Measurements from ENCODE around the gene TFDP1. TPM values are rescaled to one million over a fixed set of nuclear protein-coding genes. Genes with fewer than 3 reads are reported as not detected.

Gene TFDP1
- total RNA-seq, 4 donors from 2014 or later, result 48.0 to 84.2 (median 53.9) TPM

GRCh38 chr13:113565526-113566226 lies 18.9 kb upstream of the TFDP1 start:
- no peak for DNase-seq
- WGBS, 2 donors, result 90 to 96% methylated on average over 14 to 20 of the region's 26 CpGs
- TF ChIP-seq, protein P1, sequence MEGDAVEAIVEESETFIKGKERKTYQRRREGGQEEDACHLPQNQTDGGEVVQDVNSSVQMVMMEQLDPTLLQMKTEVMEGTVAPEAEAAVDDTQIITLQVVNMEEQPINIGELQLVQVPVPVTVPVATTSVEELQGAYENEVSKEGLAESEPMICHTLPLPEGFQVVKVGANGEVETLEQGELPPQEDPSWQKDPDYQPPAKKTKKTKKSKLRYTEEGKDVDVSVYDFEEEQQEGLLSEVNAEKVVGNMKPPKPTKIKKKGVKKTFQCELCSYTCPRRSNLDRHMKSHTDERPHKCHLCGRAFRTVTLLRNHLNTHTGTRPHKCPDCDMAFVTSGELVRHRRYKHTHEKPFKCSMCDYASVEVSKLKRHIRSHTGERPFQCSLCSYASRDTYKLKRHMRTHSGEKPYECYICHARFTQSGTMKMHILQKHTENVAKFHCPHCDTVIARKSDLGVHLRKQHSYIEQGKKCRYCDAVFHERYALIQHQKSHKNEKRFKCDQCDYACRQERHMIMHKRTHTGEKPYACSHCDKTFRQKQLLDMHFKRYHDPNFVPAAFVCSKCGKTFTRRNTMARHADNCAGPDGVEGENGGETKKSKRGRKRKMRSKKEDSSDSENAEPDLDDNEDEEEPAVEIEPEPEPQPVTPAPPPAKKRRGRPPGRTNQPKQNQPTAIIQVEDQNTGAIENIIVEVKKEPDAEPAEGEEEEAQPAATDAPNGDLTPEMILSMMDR (IDR thresholded peaks at IDR 0.05), result no peak
- TF ChIP-seq POLR2A (IDR thresholded peaks at IDR 0.05), result no peak
- Histone ChIP-seq H3K4me1 (no peaks in the 10 kb centered on the region), H3K27me3 (no peaks in the 10 kb centered on the region), H3K9me3 (no peaks in the 10 kb centered on the region), H3K4me3 (replicated peaks in 1 of 3) (no peak overlapping the region), H3K36me3 (no peaks in the 10 kb centered on the region), H3K27ac (no peak overlapping the region)
- intact Hi-C loops (cut with DNase I), result loop anchor here (10.0 kb wide), 1 partner anchor 71 kb away; the partner anchor contains the start of gene DCUN1D2

DNA sequence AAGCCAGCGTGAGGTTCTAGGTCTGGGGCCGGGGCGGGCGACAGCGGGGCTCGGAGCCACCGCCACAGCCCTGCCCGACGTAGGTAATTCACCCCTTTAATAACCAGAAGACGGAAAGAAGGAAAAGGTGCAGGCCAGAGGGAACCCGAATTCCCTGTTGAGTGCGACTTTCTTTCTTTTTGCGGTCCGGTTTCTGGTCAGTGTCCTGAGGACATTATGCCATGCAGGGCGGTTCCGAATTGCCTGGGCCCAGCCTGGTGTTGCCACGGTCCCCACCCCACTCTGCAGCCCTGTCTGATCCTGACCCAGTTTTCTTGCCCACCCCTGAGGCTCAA lies 18.4 kb upstream of the TFDP1 start:
- Histone ChIP-seq H3K4me3 (replicated peaks in 1 of 3) (no peak overlapping the region), H3K36me3 (no peaks in the 10 kb centered on the region), H3K9me3 (no peaks in the 10 kb centered on the region), H3K4me1 (no peaks in the 10 kb centered on the region), H3K27ac (no peak overlapping the region), H3K27me3 (no peaks in the 10 kb centered on the region)
- TF ChIP-seq POLR2A (IDR thresholded peaks at IDR 0.05), result no peak
- TF ChIP-seq, protein P1 (IDR thresholded peaks at IDR 0.05), result no peak
- WGBS, 2 donors, result 82 to 85% methylated on average over 17 of the region's 17 CpGs
- intact Hi-C loops (cut with DNase I), result loop anchor here (10.0 kb wide), 1 partner anchor 71 kb away; the partner anchor contains the start of gene DCUN1D2
- DNase-seq, result no peak

DNA sequence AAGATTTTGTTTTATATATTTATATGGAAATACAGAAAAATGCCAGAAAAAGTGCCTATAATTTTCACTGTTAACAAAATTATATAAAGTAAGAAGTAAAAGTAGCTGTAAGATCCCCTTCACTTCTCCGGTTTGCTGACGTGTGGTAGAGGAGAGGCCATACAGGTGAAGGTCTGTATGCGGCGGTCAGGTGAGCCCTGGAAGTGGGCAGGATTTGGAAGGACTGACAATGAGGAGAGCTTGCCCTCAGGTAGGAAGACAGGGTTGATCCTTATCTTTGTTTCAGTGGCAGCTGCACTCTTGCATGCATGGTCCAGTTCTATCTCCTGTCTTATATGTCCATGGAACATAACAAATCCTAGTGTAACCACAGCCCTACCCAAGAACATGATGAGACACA lies 16.9 kb upstream of the TFDP1 start:
- H3K4me3 ChIP-seq (replicated peaks in 1 of 3), result no peak overlapping the region
- no peaks in the 10 kb centered on the region for H3K27me3 ChIP-seq
- H3K9me3 ChIP-seq, result no peaks in the 10 kb centered on the region
- TF ChIP-seq POLR2A (IDR thresholded peaks at IDR 0.05), result no peak
- TF ChIP-seq, protein P1 (IDR thresholded peaks at IDR 0.05), result no peak
- no peak overlapping the region for H3K27ac ChIP-seq
- intact Hi-C loops (cut with DNase I), result loop anchor here (10.0 kb wide), 1 partner anchor 73 kb away; the partner anchor contains the start of gene DCUN1D2
- H3K4me1 ChIP-seq, result no peaks in the 10 kb centered on the region
- no peak for DNase-seq
- 93 to 95% methylated on average over 4 of the region's 4 CpGs for WGBS, 2 donors
- no peaks in the 10 kb centered on the region for H3K36me3 ChIP-seq

DNA sequence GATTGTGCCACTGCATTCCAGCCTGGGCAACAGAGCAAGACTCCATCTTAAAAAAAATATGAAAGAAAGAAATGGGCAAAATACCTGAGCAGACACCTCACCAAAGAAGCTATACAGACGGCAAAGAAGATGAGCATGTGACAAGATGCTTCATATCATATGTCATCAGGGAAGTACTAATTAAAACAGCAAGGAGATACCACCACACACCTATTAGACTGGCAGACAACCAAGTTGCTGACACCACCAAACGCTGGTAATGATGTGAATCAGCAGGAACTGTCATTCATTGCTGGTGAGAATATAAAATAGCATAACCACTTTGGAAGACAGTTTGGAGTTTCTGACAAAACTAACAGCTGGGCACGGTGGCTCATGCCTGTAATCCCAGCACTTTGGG lies 11.5 kb upstream of the TFDP1 start:
- H3K27ac ChIP-seq, result no peak overlapping the region
- TF ChIP-seq, protein P1 (IDR thresholded peaks at IDR 0.05), result no peak
- no peak for TF ChIP-seq POLR2A (IDR thresholded peaks at IDR 0.05)
- no peaks in the 10 kb centered on the region for H3K36me3 ChIP-seq
- H3K4me3 ChIP-seq (replicated peaks in 1 of 3), result no peak overlapping the region
- no peaks in the 10 kb centered on the region for H3K9me3 ChIP-seq
- 86 to 90% methylated on average over 3 of the region's 3 CpGs for WGBS, 2 donors
- no peaks in the 10 kb centered on the region for H3K4me1 ChIP-seq
- intact Hi-C loops (cut with DNase I), result no loop called here
- no peak for DNase-seq
- no peaks in the 10 kb centered on the region for H3K27me3 ChIP-seq

- no peak overlapping the region for H3K4me3 ChIP-seq (replicated peaks in 1 of 3)
- TF ChIP-seq, protein P1 (IDR thresholded peaks at IDR 0.05), result no peak
- no peak for TF ChIP-seq POLR2A (IDR thresholded peaks at IDR 0.05)
- no peaks in the 10 kb centered on the region for H3K36me3 ChIP-seq
- intact Hi-C loops (cut with DNase I), result no loop called here
- H3K4me1 ChIP-seq, result no peaks in the 10 kb centered on the region
- 57 to 64% methylated on average over 3 of the region's 3 CpGs for WGBS, 2 donors
- no peak overlapping the region for H3K27ac ChIP-seq
- no peak for DNase-seq
- no peaks in the 10 kb centered on the region for H3K9me3 ChIP-seq
- no peaks in the 10 kb centered on the region for H3K27me3 ChIP-seq
Measured at GRCh38 chr13:113576597-113576996, 8.0 kb upstream of the TFDP1 start.

All from thyroid gland (tissue), 4 donors.